UCSD-AML1 (cell line): ENCODE measurements around the gene ECHDC3.

ENCODE experiments used
- DNase-seq: peaks from one replicate; lab custom pipeline; 2025; ENCODE audit not compliant: unreplicated experiment; lab: John Stamatoyannopoulos, UW

The ECHDC3 gene

GRCh38 chr10:11775412-11775811 is 33.2 kb downstream of the ECHDC3 start:
- DNase-seq = no peak

GRCh38 chr10:11776080-11776479 is 33.9 kb downstream of the ECHDC3 start:
- DNase-seq = no peak

- DNase-seq = no peak
These were observed 38.9 kb downstream of the ECHDC3 start for GRCh38 chr10:11781114-11781513.

- no peak for DNase-seq
These were observed 40.8 kb downstream of the ECHDC3 start for GRCh38 chr10:11782793-11783557.

GRCh38 chr10:11783558-11783865 is 41.3 kb downstream of the ECHDC3 start:
- DNase-seq = no peak

GRCh38 chr10:11787374-11787773 is 45.2 kb downstream of the ECHDC3 start:
- DNase-seq = no peak

- DNase-seq = no peak
These were observed 45.7 kb downstream of the ECHDC3 start for GRCh38 chr10:11787846-11788245.

GRCh38 chr10:11789306-11789705 is 47.1 kb downstream of the ECHDC3 start:
- no peak for DNase-seq

- DNase-seq = no peak
These were observed 47.8 kb downstream of the ECHDC3 start for GRCh38 chr10:11789956-11790355.

- no peak for DNase-seq
These were observed 51.7 kb downstream of the ECHDC3 start for GRCh38 chr10:11793762-11794479.

GRCh38 chr10:11794566-11794965 is 52.4 kb downstream of the ECHDC3 start:
- DNase-seq = no peak

GRCh38 chr10:11795101-11795920 is 53.1 kb downstream of the ECHDC3 start:
- DNase-seq = no peak

- DNase-seq = no peak
These were observed 54.3 kb downstream of the ECHDC3 start for GRCh38 chr10:11796474-11796873.

- no peak for DNase-seq
These were observed 55.1 kb downstream of the ECHDC3 start for GRCh38 chr10:11797281-11797680.

- DNase-seq = no peak
These were observed 55.9 kb downstream of the ECHDC3 start for GRCh38 chr10:11797847-11798633.

GRCh38 chr10:11798845-11799735 is 56.9 kb downstream of the ECHDC3 start:
- DNase-seq = peak; percentile 43

- DNase-seq = no peak
These were observed 57.5 kb downstream of the ECHDC3 start for GRCh38 chr10:11799736-11800080.

GRCh38 chr10:11804336-11804735 is 62.2 kb downstream of the ECHDC3 start:
- peak; percentile 31 for DNase-seq

- no peak for DNase-seq
These were observed 63.6 kb downstream of the ECHDC3 start for GRCh38 chr10:11805792-11806191.

- no peak for DNase-seq
These were observed 64.5 kb downstream of the ECHDC3 start for GRCh38 chr10:11806706-11807105.
